GM12878 (cell line): ENCODE measurements around the gene CAMK1. TPM values are rescaled to one million over a fixed set of nuclear protein-coding genes. Genes with fewer than 3 reads are reported as not detected.

Experiments used
- ATAC-seq: fragments of 200-7000 bp; cut with Tn5 transposase; 3 replicates; pipeline ENCODE4 v1.9.1; 2020; ENCODE audit warnings: mild to moderate bottlenecking, moderate library complexity
- BruUV-seq: library from RNA; stranded (reverse); fragments of 400-500 nt; replicated peaks from 2 replicates; lab custom pipeline; 2021; lab: Mats Ljungman, UMichigan
- CTCF ChIA-PET: fragments of 300-600 bp; sonication (Branson Sonifier 250); formaldehyde crosslinking; extraction: SDS; loops from one replicate; lab custom pipeline; 2021; ENCODE audit warnings: inconsistent platforms; lab: Yijun Ruan, JAX
- POLR2A ChIA-PET: fragments of 350-600 bp; formaldehyde crosslinking; extraction: SDS; loops from one replicate; lab custom pipeline; 2021; ENCODE audit warnings: inconsistent platforms; lab: Charles Lee
- RAD21 ChIA-PET: fragments of 300-600 bp; sonication (Branson Sonifier 250); formaldehyde crosslinking; loops from one replicate; lab custom pipeline; 2023; ENCODE audit warnings: antibody characterized with exemption; ENCODE audit not compliant: unreplicated experiment; lab: Charles Lee
- SMC1A ChIA-PET: fragments of 300-600 bp; sonication (Branson Sonifier 250); formaldehyde crosslinking; loops from one replicate; lab custom pipeline; 2023; ENCODE audit not compliant: unreplicated experiment, uncharacterized antibody; lab: Charles Lee
- DNase-seq: peaks from one replicate; pipeline ENCODE4 v3.0.0-alpha.2; 2011; ENCODE audit warnings: low read depth, low spot score
- FAIRE-seq: peaks from 3 replicates; lab custom pipeline; 2011; peaks lifted over from hg19 to GRCh38; lab: Jason Lieb, UNC
- H2AFZ ChIP-seq: 2 replicates; pipeline ENCODE4 v1.6.0; 2011; ENCODE audit warnings: low read depth, low read length, control low read depth; ENCODE audit not compliant: control insufficient read depth
- H3K27ac ChIP-seq: 2 replicates; pipeline ENCODE4 v1.5.1; 2011; ENCODE audit warnings: control low read depth; ENCODE audit not compliant: control insufficient read depth, insufficient read depth
- H3K27me3 ChIP-seq, 2 experiments: replicated peaks in 1 of 2; 2 replicates each; pipeline versions ENCODE4 v1.6.0 to v1.6.1; 2011; ENCODE audit warnings: low read length in 1 of 2; ENCODE audit not compliant: control insufficient read depth in 2 of 2, insufficient read depth in 2 of 2
- H3K36me3 ChIP-seq, 2 experiments: 2 replicates each; pipeline ENCODE4 v1.5.1; 2011; ENCODE audit warnings: low read length in 1 of 2; ENCODE audit not compliant: control insufficient read depth in 2 of 2, insufficient read depth in 2 of 2
- H3K4me1 ChIP-seq: 2 replicates; pipeline ENCODE4 v1.6.1; 2011; ENCODE audit warnings: mild to moderate bottlenecking, low read length, moderate library complexity, mixed read lengths; ENCODE audit not compliant: control insufficient read depth, insufficient read depth
- H3K4me2 ChIP-seq: 2 replicates; pipeline ENCODE4 v1.6.0; 2011; ENCODE audit warnings: control low read depth; ENCODE audit not compliant: control insufficient read depth, insufficient read depth
- H3K4me3 ChIP-seq: fragments of 200-600 bp; sonication (generic); 2 replicates; pipeline ENCODE4 v1.5.1; 2016
- H3K79me2 ChIP-seq: 2 replicates; pipeline ENCODE4 v1.6.0; 2011; ENCODE audit warnings: low read length; ENCODE audit not compliant: control insufficient read depth, insufficient read depth
- H3K9ac ChIP-seq: 2 replicates; pipeline ENCODE4 v1.8.0; 2011; ENCODE audit warnings: low read length, control low read depth, mixed read lengths; ENCODE audit not compliant: control insufficient read depth, insufficient read depth
- H3K9me3 ChIP-seq: replicated peaks from 3 replicates; pipeline ENCODE4 v1.5.1; 2011; ENCODE audit warnings: mild to moderate bottlenecking, low read length; ENCODE audit not compliant: control insufficient read depth, insufficient read depth
- H4K20me1 ChIP-seq: 2 replicates; pipeline ENCODE4 v1.6.0; 2011; ENCODE audit not compliant: control insufficient read depth, insufficient read depth
- CHD4 ChIP-seq: fragments of 200-600 bp; sonication (generic); IDR thresholded peaks from 2 replicates; pipeline ENCODE4 v1.6.1; 2016; ENCODE audit warnings: mild to moderate bottlenecking
- E4F1 ChIP-seq: fragments of 450-650 bp; IDR thresholded peaks from 2 replicates; pipeline ENCODE4 v1.6.1; 2018; ENCODE audit warnings: borderline replicate concordance, mild to moderate bottlenecking; ENCODE audit not compliant: partially characterized antibody
- POLR2AphosphoS5 ChIP-seq: IDR thresholded peaks from 2 replicates; pipeline ENCODE4 v1.6.1; 2011; ENCODE audit warnings: mild to moderate bottlenecking, low read length, inconsistent platforms
- SUZ12 ChIP-seq: fragments of 200-600 bp; sonication (generic); IDR thresholded peaks from one replicate; pipeline ENCODE4 v1.6.1; 2018; ENCODE audit warnings: antibody characterized with exemption, mild to moderate bottlenecking; ENCODE audit not compliant: unreplicated experiment
- YY1 ChIP-seq: IDR thresholded peaks from 2 replicates; pipeline ENCODE4 v1.6.1; 2011; ENCODE audit warnings: low read depth, mild to moderate bottlenecking, low read length
- WGBS: methylation state at CpG from one replicate; pipeline ENCODE4 v1.1.6; 2016; ENCODE audit warnings: low lambda C conversion rate; ENCODE audit not compliant: insufficient replicate concordance, insufficient coverage; ENCODE audit errors: missing lambda C conversion rate; 5-methylcytosine and 5-hydroxymethylcytosine counted together
- in situ Hi-C: fragments of 300-500 bp; cut with MboI; formaldehyde crosslinking; loops from 9 replicates; pipeline ENCODE4 v1.14.3; 2018; ENCODE audit warnings: mixed read lengths
- intact Hi-C: fragments of 100-400 bp; cut with micrococcal nuclease; formaldehyde crosslinking; loops from one replicate; pipeline ENCODE4 v1.14.2; 2022; ENCODE audit not compliant: unreplicated experiment
- polyA plus RNA-seq, 11 experiments: library from polyadenylated mRNA; depleted of rRNA in 4 of 11; unstranded in 6 of 11; stranded (reverse) in 5 of 11; fragments of >200 nt; fragmentation: Nextera tagmentation in 4 of 11; fragmentation: Illumina TruSeq in 1 of 11; extraction: Ambion mirVana in 4 of 11; extraction: Trizol in 1 of 11; gene quantifications; 1 replicate in 1 of 11; 2 replicates in 10 of 11; pipeline versions ENCODE4 v1.2.1 to v1.2.3, GENCODE V29; 2011 to 2016; ENCODE audit warnings: inconsistent platforms in 2 of 11, missing spikeins in 2 of 11, low read depth in 1 of 11
- total RNA-seq, 4 experiments: library from RNA; depleted of rRNA in 3 of 4; stranded (reverse); fragments of >200 nt in 3 of 4; fragmentation: Illumina TruSeq in 1 of 4; extraction: Trizol in 1 of 4; gene quantifications; 2 replicates each; pipeline versions ENCODE4 v1.2.1 to v1.2.3, GENCODE V29; 2013 to 2021
- TF ChIP-seq, protein P1 (sequence below): fragments of 450-650 bp; IDR thresholded peaks from 2 replicates; pipeline ENCODE4 v1.6.1; 2017; ENCODE audit warnings: mild to moderate bottlenecking, moderate library complexity

The CAMK1 gene
- total and polyA plus RNA-seq, 10 of the 15 experiments (the other 5 are each of a cell fraction or from before 2014, with no cell fraction given): 0.24 to 2.1 (median 0.51) TPM; not detected in 2

GRCh38 chr3:9807981-9808344 is 38.2 kb upstream of the CAMK1 start:
- in situ Hi-C loops (no loop called here), intact Hi-C loops (loop anchor here (5.0 kb wide), 1 partner anchor 76 kb away; the partner anchor contains the start of gene BRPF1)
- DNase-seq (no peak), FAIRE-seq (no peak), ATAC-seq (no peak)
- no peak overlapping the region for H2AFZ ChIP-seq
- no peak overlapping the region for H3K27ac ChIP-seq
- TF ChIP-seq E4F1: no peak
- TF ChIP-seq POLR2AphosphoS5: 0 out of 2 replicates have a peak, but pooled peaks have one; percentile 19
- no peak for TF ChIP-seq CHD4
- no peak for TF ChIP-seq YY1
- no peak for TF ChIP-seq SUZ12
- TF ChIP-seq, protein P1, sequence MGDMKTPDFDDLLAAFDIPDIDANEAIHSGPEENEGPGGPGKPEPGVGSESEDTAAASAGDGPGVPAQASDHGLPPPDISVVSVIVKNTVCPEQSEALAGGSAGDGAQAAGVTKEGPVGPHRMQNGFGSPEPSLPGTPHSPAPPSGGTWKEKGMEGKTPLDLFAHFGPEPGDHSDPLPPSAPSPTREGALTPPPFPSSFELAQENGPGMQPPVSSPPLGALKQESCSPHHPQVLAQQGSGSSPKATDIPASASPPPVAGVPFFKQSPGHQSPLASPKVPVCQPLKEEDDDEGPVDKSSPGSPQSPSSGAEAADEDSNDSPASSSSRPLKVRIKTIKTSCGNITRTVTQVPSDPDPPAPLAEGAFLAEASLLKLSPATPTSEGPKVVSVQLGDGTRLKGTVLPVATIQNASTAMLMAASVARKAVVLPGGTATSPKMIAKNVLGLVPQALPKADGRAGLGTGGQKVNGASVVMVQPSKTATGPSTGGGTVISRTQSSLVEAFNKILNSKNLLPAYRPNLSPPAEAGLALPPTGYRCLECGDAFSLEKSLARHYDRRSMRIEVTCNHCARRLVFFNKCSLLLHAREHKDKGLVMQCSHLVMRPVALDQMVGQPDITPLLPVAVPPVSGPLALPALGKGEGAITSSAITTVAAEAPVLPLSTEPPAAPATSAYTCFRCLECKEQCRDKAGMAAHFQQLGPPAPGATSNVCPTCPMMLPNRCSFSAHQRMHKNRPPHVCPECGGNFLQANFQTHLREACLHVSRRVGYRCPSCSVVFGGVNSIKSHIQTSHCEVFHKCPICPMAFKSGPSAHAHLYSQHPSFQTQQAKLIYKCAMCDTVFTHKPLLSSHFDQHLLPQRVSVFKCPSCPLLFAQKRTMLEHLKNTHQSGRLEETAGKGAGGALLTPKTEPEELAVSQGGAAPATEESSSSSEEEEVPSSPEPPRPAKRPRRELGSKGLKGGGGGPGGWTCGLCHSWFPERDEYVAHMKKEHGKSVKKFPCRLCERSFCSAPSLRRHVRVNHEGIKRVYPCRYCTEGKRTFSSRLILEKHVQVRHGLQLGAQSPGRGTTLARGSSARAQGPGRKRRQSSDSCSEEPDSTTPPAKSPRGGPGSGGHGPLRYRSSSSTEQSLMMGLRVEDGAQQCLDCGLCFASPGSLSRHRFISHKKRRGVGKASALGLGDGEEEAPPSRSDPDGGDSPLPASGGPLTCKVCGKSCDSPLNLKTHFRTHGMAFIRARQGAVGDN: no peak
- H3K36me3 ChIP-seq: peaks cover 26 to 40% of the 10 kb centered on the region in 2 experiments
- H4K20me1 ChIP-seq: no peaks in the 10 kb centered on the region
- no TSS peak for BruUV-seq
- SMC1A ChIA-PET: interaction anchor here (0.7 to 1.2 kb wide), 4 partner anchors 13 to 70 kb away, joined by 3 read pairs; no protein-coding TSS in a partner anchor
- no peak overlapping the region for H3K4me3 ChIP-seq
- H3K9me3 ChIP-seq: no peaks in the 10 kb centered on the region
- CTCF ChIA-PET: interaction anchor here (1.0 to 1.1 kb wide), 2 partner anchors 15 to 20 kb away, joined by 3 read pairs; partner anchors contain the start of gene ARPC4
- POLR2A ChIA-PET: interaction anchor here (0.6 to 2.9 kb wide), 5 partner anchors 9 to 75 kb away, joined by 3 to 19 read pairs (median 5); partner anchors contain the start of genes ARPC4 and TADA3
- H3K27me3 ChIP-seq: no peaks in the 10 kb centered on the region
- peaks cover 13% of the 10 kb centered on the region for H3K4me1 ChIP-seq
- RAD21 ChIA-PET: interaction anchor here (0.7 to 2.0 kb wide), 6 partner anchors 11 to 162 kb away, joined by 3 to 5 read pairs (median 4); partner anchors contain the start of genes ARPC4 and BRPF1
- no peak overlapping the region for H3K9ac ChIP-seq
- no peak overlapping the region for H3K4me2 ChIP-seq
- 0% methylated on average over 1 of the region's 2 CpGs for WGBS
- H3K79me2 ChIP-seq: no peaks in the 10 kb centered on the region
